H9 (cell line): ENCODE data around the gene MYO18B. TPM values are rescaled to one million over a fixed set of nuclear protein-coding genes. Genes with fewer than 3 reads are reported as not detected.

Experiments used
- DNase-seq: peaks from one replicate; pipeline ENCODE4 v3.0.0-alpha.2; 2017
- H2AFZ ChIP-seq: one replicate; pipeline ENCODE4 v1.6.1; 2013; ENCODE audit warnings: mild to moderate bottlenecking, low read length, control low read depth, moderate library complexity
- H2AK5ac ChIP-seq: 2 replicates; pipeline ENCODE4 v1.6.1; 2013; ENCODE audit warnings: low read length, control low read depth, mixed read lengths; ENCODE audit not compliant: insufficient read length
- H2BK120ac ChIP-seq: one replicate; pipeline ENCODE4 v1.6.1; 2013; ENCODE audit warnings: low read depth, mild to moderate bottlenecking, low read length, control low read depth, inconsistent platforms; ENCODE audit not compliant: poor library complexity, severe bottlenecking
- H2BK12ac ChIP-seq: 2 replicates; pipeline ENCODE4 v1.6.1; 2013; ENCODE audit warnings: low read length, control low read depth, mixed read lengths, low read depth; ENCODE audit not compliant: insufficient read length
- H2BK15ac ChIP-seq: 2 replicates; pipeline ENCODE4 v1.6.1; 2013; ENCODE audit warnings: low read depth, low read length, control low read depth
- H2BK20ac ChIP-seq: one replicate; pipeline ENCODE4 v1.6.1; 2013; ENCODE audit warnings: low read depth, mild to moderate bottlenecking, low read length, control low read depth, inconsistent platforms; ENCODE audit not compliant: poor library complexity, severe bottlenecking
- H2BK5ac ChIP-seq: 2 replicates; pipeline ENCODE4 v1.6.1; 2013; ENCODE audit warnings: low read length, control low read depth, mixed read lengths; ENCODE audit not compliant: insufficient read length
- H3K14ac ChIP-seq: 2 replicates; pipeline ENCODE4 v1.6.1; 2013; ENCODE audit warnings: low read length, control low read depth; ENCODE audit not compliant: insufficient read depth
- H3K18ac ChIP-seq: 2 replicates; pipeline ENCODE4 v1.6.1; 2013; ENCODE audit warnings: low read depth, mild to moderate bottlenecking, mixed read lengths, low read length, control low read depth; ENCODE audit not compliant: insufficient read length
- H3K23ac ChIP-seq: 2 replicates; pipeline ENCODE4 v1.6.1; 2013; ENCODE audit warnings: low read length, control low read depth, mixed read lengths, low read depth; ENCODE audit not compliant: insufficient read length
- H3K23me2 ChIP-seq: 2 replicates; pipeline ENCODE4 v1.6.1; 2013; ENCODE audit warnings: low read depth, mild to moderate bottlenecking, mixed read lengths, low read length, control low read depth; ENCODE audit not compliant: insufficient read length, poor library complexity, severe bottlenecking
- H3K27ac ChIP-seq: 2 replicates; pipeline ENCODE4 v1.5.1; 2013; ENCODE audit warnings: low read length, control low read depth, mixed read lengths, low read depth; ENCODE audit not compliant: insufficient read length
- H3K27me3 ChIP-seq: 2 replicates; pipeline ENCODE4 v1.6.1; 2013; ENCODE audit warnings: low read length, control low read depth, inconsistent platforms; ENCODE audit not compliant: insufficient read depth
- H3K4ac ChIP-seq: 2 replicates; pipeline ENCODE4 v1.6.1; 2013; ENCODE audit warnings: low read depth, mild to moderate bottlenecking, control low read depth, inconsistent platforms, low read length, moderate library complexity
- H3K4me1 ChIP-seq: 2 replicates; pipeline ENCODE4 v1.6.1; 2013; ENCODE audit warnings: low read length, control low read depth, inconsistent platforms; ENCODE audit not compliant: insufficient read depth
- H3K4me2 ChIP-seq: 2 replicates; pipeline ENCODE4 v1.6.1; 2013; ENCODE audit warnings: low read length, control low read depth, mixed read lengths; ENCODE audit not compliant: insufficient read length, insufficient read depth
- H3K56ac ChIP-seq: 2 replicates; pipeline ENCODE4 v1.6.1; 2013; ENCODE audit warnings: low read depth, mild to moderate bottlenecking, mixed read lengths, low read length, control low read depth; ENCODE audit not compliant: insufficient read length
- H3K79me1 ChIP-seq: 2 replicates; pipeline ENCODE4 v1.6.1; 2013; ENCODE audit warnings: low read depth, mild to moderate bottlenecking, moderate library complexity, low read length, control low read depth, inconsistent platforms; ENCODE audit not compliant: insufficient read depth, poor library complexity, severe bottlenecking
- H3K79me2 ChIP-seq: 2 replicates; pipeline ENCODE4 v1.6.1; 2013; ENCODE audit warnings: low read length, control low read depth, inconsistent platforms; ENCODE audit not compliant: insufficient read depth
- H3K9ac ChIP-seq: 2 replicates; pipeline ENCODE4 v1.6.1; 2013; ENCODE audit warnings: low read length, control low read depth, mixed read lengths; ENCODE audit not compliant: insufficient read length; ENCODE audit errors: extremely low read depth
- H3K9me3 ChIP-seq: one replicate; pipeline ENCODE4 v1.6.1; 2013; ENCODE audit warnings: low read depth, low read length, inconsistent platforms; ENCODE audit not compliant: control insufficient read depth
- H3T11ph ChIP-seq: one replicate; pipeline ENCODE4 v1.6.1; 2013; ENCODE audit warnings: mild to moderate bottlenecking, low read length, control low read depth, inconsistent platforms
- H4K20me1 ChIP-seq: one replicate; pipeline ENCODE4 v1.6.1; 2013; ENCODE audit not compliant: control insufficient read depth, insufficient read length, insufficient read depth
- H4K5ac ChIP-seq: 2 replicates; pipeline ENCODE4 v1.6.1; 2013; ENCODE audit warnings: low read depth, mild to moderate bottlenecking, mixed read lengths, low read length, control low read depth; ENCODE audit not compliant: insufficient read length
- H4K8ac ChIP-seq: replicated peaks from 2 replicates; pipeline ENCODE4 v1.6.1; 2013; ENCODE audit warnings: low read length, control low read depth, mixed read lengths, low read depth; ENCODE audit not compliant: insufficient read length
- H4K91ac ChIP-seq: 2 replicates; pipeline ENCODE4 v1.6.1; 2013; ENCODE audit warnings: low read depth, mild to moderate bottlenecking, moderate library complexity, mixed read lengths, low read length, control low read depth; ENCODE audit not compliant: insufficient read length
- H3K27ac Mint-ChIP-seq, 3 experiments: 2 replicates in 2 of 3; 3 replicates in 1 of 3; pipeline ENCODE4 v1.8.0; 2020 to 2021; ENCODE audit warnings: mixed read lengths in 3 of 3, mild to moderate bottlenecking in 1 of 3, moderate library complexity in 1 of 3
- H3K27me3 Mint-ChIP-seq: 2 replicates; pipeline ENCODE4 v1.8.0; 2021; ENCODE audit warnings: low read depth, mild to moderate bottlenecking, moderate library complexity, mixed read lengths
- H3K36me3 Mint-ChIP-seq, 3 experiments: 2 replicates in 2 of 3; 3 replicates in 1 of 3; pipeline ENCODE4 v1.8.0; 2020 to 2021; ENCODE audit warnings: low read depth in 3 of 3, mixed read lengths in 3 of 3; ENCODE audit not compliant: insufficient read depth in 1 of 3
- H3K4me1 Mint-ChIP-seq, 2 experiments: 2 replicates each; pipeline ENCODE4 v1.8.0; 2020; ENCODE audit warnings: mixed read lengths in 2 of 2
- H3K4me3 Mint-ChIP-seq, 2 experiments: 2 replicates in 1 of 2; 3 replicates in 1 of 2; pipeline ENCODE4 v1.8.0; 2020 to 2021; ENCODE audit warnings: mild to moderate bottlenecking in 2 of 2, mixed read lengths in 2 of 2, moderate library complexity in 1 of 2
- H3K9me3 Mint-ChIP-seq, 2 experiments: 2 replicates in 1 of 2; 3 replicates in 1 of 2; pipeline ENCODE4 v1.8.0; 2020; ENCODE audit warnings: mild to moderate bottlenecking in 2 of 2, mixed read lengths in 2 of 2, moderate library complexity in 1 of 2
- CTCF ChIP-seq: fragments of 200-600 bp; sonication (generic); conservative IDR thresholded peaks from 3 replicates; pipeline ENCODE4 v1.8.0; 2021; ENCODE audit warnings: antibody characterized with exemption, mild to moderate bottlenecking
- WGBS: extraction: QIAGEN DNeasy Blood & Tissue Kit; methylation state at CpG from one replicate; pipeline ENCODE4 v1.1.7; 2013; ENCODE audit warnings: missing lambda C conversion rate, low lambda C conversion rate, mixed read lengths; ENCODE audit not compliant: insufficient read length; ENCODE audit errors: extremely low coverage; 5-methylcytosine and 5-hydroxymethylcytosine counted together
- total RNA-seq: library from RNA; stranded (reverse); gene quantifications from 2 replicates; pipeline ENCODE4 v1.2.1, GENCODE V29; 2021

The MYO18B gene
- total RNA-seq, 1 experiment from 2014 or later, result 0.46 TPM

- no peaks in the 10 kb centered on the region for H4K20me1 ChIP-seq
- no peak overlapping the region for H3K4me2 ChIP-seq
- H3K27ac ChIP-seq, result no peak overlapping the region
- no peak overlapping the region for H3K56ac ChIP-seq
- TF ChIP-seq CTCF, result no peak
- H3K18ac ChIP-seq, result no peak overlapping the region
- H4K91ac ChIP-seq, result no peak overlapping the region
- H3K4me1 ChIP-seq, result no peaks in the 10 kb centered on the region
- H3K23me2 ChIP-seq, result no peaks in the 10 kb centered on the region
- H3K79me2 ChIP-seq, result no peaks in the 10 kb centered on the region
- H3K27me3 ChIP-seq, result no peaks in the 10 kb centered on the region
- peaks cover 8 to 20% of the 10 kb centered on the region in 2 experiments; a peak in 4 of 5 replicates for H3K9me3 Mint-ChIP-seq
- no peaks in the 10 kb centered on the region for H3K79me1 ChIP-seq
- H3K14ac ChIP-seq, result no peak overlapping the region
- H2BK12ac ChIP-seq, result no peak overlapping the region
- H2AFZ ChIP-seq, result no peak overlapping the region
- H3K4me1 Mint-ChIP-seq, result peaks cover 14 to 17% of the 10 kb centered on the region in 2 experiments
- no peak overlapping the region for H3K27ac Mint-ChIP-seq
- H3K4ac ChIP-seq, result no peak overlapping the region
- H3K9me3 ChIP-seq, result peaks cover 10% of the 10 kb centered on the region
- peaks cover 4% of the 10 kb centered on the region for H3K27me3 Mint-ChIP-seq
- no peak overlapping the region for H3K23ac ChIP-seq
- no peak overlapping the region for H2BK20ac ChIP-seq
- WGBS, result no CpG with 5 or more reads among the region's 4 CpGs
- H3K36me3 Mint-ChIP-seq, result peaks cover 0 to 7% (median 6%) of the 10 kb centered on the region in 3 experiments; a peak in 4 of 7 replicates
- no peak overlapping the region for H2BK15ac ChIP-seq
- no peak overlapping the region for H2AK5ac ChIP-seq
- no peak overlapping the region for H4K8ac ChIP-seq
- no peak overlapping the region for H3K4me3 Mint-ChIP-seq
- no peak overlapping the region for H2BK5ac ChIP-seq
- no peak overlapping the region for H3K9ac ChIP-seq
- no peak for DNase-seq
- H3T11ph ChIP-seq, result no peak overlapping the region
- no peak overlapping the region for H2BK120ac ChIP-seq
- H4K5ac ChIP-seq, result no peak overlapping the region
Measured at GRCh38 chr22:26038365-26038764, 296.4 kb downstream of the MYO18B start.
